Measurements from ENCODE around the gene PRKCZ.

Gene PRKCZ

DNA sequence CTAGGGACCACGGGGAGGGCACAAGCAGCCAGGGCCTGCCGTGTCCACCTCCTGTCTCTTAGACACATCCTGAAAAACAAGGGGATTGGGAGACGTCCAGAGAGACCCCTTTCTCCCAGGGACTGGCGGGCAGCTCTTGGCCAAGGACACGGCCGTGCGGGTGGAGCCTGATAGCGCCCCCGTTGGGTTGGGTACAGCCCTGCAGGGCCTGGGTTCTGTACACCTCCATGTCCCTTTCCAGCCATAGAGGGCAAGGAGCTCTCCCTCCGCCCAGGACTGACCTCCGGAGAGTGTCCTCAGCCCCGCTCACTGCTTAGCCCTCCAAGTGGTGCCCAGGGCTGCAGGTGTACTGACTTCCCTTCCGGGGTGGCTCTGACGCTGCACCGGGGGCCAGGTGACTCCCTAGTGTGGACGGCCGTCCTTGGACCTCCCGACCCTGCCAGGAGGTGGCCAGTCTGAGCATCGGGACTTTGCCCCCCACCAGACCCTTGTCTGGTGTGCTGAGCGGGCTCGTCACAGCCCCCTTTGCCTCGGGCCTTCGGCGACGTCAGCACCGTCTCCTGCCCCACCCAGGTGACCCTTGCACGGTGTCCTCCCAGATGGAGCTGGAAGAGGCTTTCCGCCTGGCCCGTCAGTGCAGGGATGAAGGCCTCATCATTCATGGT is 5.8 kb downstream of the PRKCZ start:
- no peak overlapping the region for H3K27ac ChIP-seq (replicated peaks; ENCODE audit: low read length)
- no peak overlapping the region for H3K4me2 ChIP-seq (ENCODE audit: insufficient read depth, low read length, poor library complexity, severe bottlenecking)
- no peak overlapping the region for H3K4me3 ChIP-seq (ENCODE audit: low read length in 2 of 2)
- no peak overlapping the region for H3K18ac ChIP-seq (ENCODE audit: low read length)
- no CpG with 5 or more reads among the region's 29 CpGs for WGBS, 2 donors (ENCODE audit: extremely low coverage in 2 of 2, insufficient read length in 2 of 2, insufficient replicate concordance in 1 of 2)
- H2BK120ac ChIP-seq (ENCODE audit: low read depth, low read length) = no peak overlapping the region
- no peak overlapping the region for H3K9ac ChIP-seq (ENCODE audit: low read depth, low read length, poor library complexity)
- no peak overlapping the region for H2AFZ ChIP-seq (ENCODE audit: low read length)
- no peak overlapping the region for H2AK5ac ChIP-seq (ENCODE audit: low read depth, low read length)
- no peaks in the 10 kb centered on the region for H3K9me3 ChIP-seq (replicated peaks in 1 of 2; ENCODE audit: control insufficient read depth in 2 of 2, insufficient read depth in 1 of 2, low read depth in 1 of 2, low read length in 2 of 2)
- no peak overlapping the region for H2BK5ac ChIP-seq (ENCODE audit: low read length)
- H3K27me3 ChIP-seq (ENCODE audit: control insufficient read depth in 3 of 3, insufficient read depth in 3 of 3, low read depth in 1 of 3, low read length in 3 of 3) = peaks cover 0 to 41% (median 5%) of the 10 kb centered on the region in 3 experiments
- H3K23ac ChIP-seq (ENCODE audit: low read depth, low read length, poor library complexity) = peak overlapping the region; percentile 65
- DNase-seq (ENCODE audit: low spot score) = no peak
- H3K79me1 ChIP-seq (ENCODE audit: low read depth, low read length) = peaks cover 13% of the 10 kb centered on the region
- H3K36me3 ChIP-seq (replicated peaks in 1 of 2; ENCODE audit: control insufficient read depth in 2 of 2, insufficient read depth in 2 of 2, low read length in 2 of 2) = peaks cover 0 to 8% of the 10 kb centered on the region in 2 donors
- no peak overlapping the region for H2BK12ac ChIP-seq (ENCODE audit: low read length)
- H2BK15ac ChIP-seq (ENCODE audit: low read length) = no peak overlapping the region
- peaks cover 0 to 2% of the 10 kb centered on the region in 2 donors for H3K4me1 ChIP-seq (ENCODE audit: control insufficient read depth in 2 of 2, insufficient read depth in 1 of 2, low read depth in 1 of 2, low read length in 2 of 2)
- peak overlapping the region; percentile 17 for H4K8ac ChIP-seq (ENCODE audit: low read depth, low read length)
- H3K14ac ChIP-seq (ENCODE audit: low read length) = no peak overlapping the region
- H4K91ac ChIP-seq (ENCODE audit: low read depth, low read length, poor library complexity) = no peak overlapping the region
- H3K4ac ChIP-seq (ENCODE audit: low read length) = no peak overlapping the region

- H3K18ac ChIP-seq (ENCODE audit: low read length) = no peak overlapping the region
- no peak overlapping the region for H3K23ac ChIP-seq (ENCODE audit: low read depth, low read length, poor library complexity)
- H3K9me3 ChIP-seq (replicated peaks in 1 of 2; ENCODE audit: control insufficient read depth in 2 of 2, insufficient read depth in 1 of 2, low read depth in 1 of 2, low read length in 2 of 2) = no peaks in the 10 kb centered on the region
- no peak overlapping the region for H2BK12ac ChIP-seq (ENCODE audit: low read length)
- no peak overlapping the region for H3K27ac ChIP-seq (replicated peaks; ENCODE audit: low read length)
- peaks cover 0 to 31% (median 0%) of the 10 kb centered on the region in 3 experiments for H3K27me3 ChIP-seq (ENCODE audit: control insufficient read depth in 3 of 3, insufficient read depth in 3 of 3, low read depth in 1 of 3, low read length in 3 of 3)
- no peak overlapping the region for H4K91ac ChIP-seq (ENCODE audit: low read depth, low read length, poor library complexity)
- no peak overlapping the region for H2BK120ac ChIP-seq (ENCODE audit: low read depth, low read length)
- H2BK5ac ChIP-seq (ENCODE audit: low read length) = no peak overlapping the region
- no peak overlapping the region for H3K4me2 ChIP-seq (ENCODE audit: insufficient read depth, low read length, poor library complexity, severe bottlenecking)
- H3K4me1 ChIP-seq (ENCODE audit: control insufficient read depth in 2 of 2, insufficient read depth in 1 of 2, low read depth in 1 of 2, low read length in 2 of 2) = peaks cover 0 to 2% of the 10 kb centered on the region in 2 donors
- peak overlapping the region in 1 of 2 donors; percentile 38 for H3K4me3 ChIP-seq (ENCODE audit: low read length in 2 of 2)
- H4K8ac ChIP-seq (ENCODE audit: low read depth, low read length) = no peak overlapping the region
- WGBS, 2 donors (ENCODE audit: extremely low coverage in 2 of 2, insufficient read length in 2 of 2, insufficient replicate concordance in 1 of 2) = no CpG with 5 or more reads among the region's 25 CpGs
- H3K36me3 ChIP-seq (replicated peaks in 1 of 2; ENCODE audit: control insufficient read depth in 2 of 2, insufficient read depth in 2 of 2, low read length in 2 of 2) = peaks cover 0 to 9% of the 10 kb centered on the region in 2 donors
- no peak overlapping the region for H3K4ac ChIP-seq (ENCODE audit: low read length)
- DNase-seq (ENCODE audit: low spot score) = no peak
- H2AK5ac ChIP-seq (ENCODE audit: low read depth, low read length) = no peak overlapping the region
- H3K14ac ChIP-seq (ENCODE audit: low read length) = no peak overlapping the region
- no peak overlapping the region for H2BK15ac ChIP-seq (ENCODE audit: low read length)
- no peak overlapping the region for H3K9ac ChIP-seq (ENCODE audit: low read depth, low read length, poor library complexity)
- peaks cover 9% of the 10 kb centered on the region for H3K79me1 ChIP-seq (ENCODE audit: low read depth, low read length)
- no peak overlapping the region for H2AFZ ChIP-seq (ENCODE audit: low read length)
These were observed 6.9 kb downstream of the PRKCZ start for GRCh38 chr1:2056955-2057590.

DNA sequence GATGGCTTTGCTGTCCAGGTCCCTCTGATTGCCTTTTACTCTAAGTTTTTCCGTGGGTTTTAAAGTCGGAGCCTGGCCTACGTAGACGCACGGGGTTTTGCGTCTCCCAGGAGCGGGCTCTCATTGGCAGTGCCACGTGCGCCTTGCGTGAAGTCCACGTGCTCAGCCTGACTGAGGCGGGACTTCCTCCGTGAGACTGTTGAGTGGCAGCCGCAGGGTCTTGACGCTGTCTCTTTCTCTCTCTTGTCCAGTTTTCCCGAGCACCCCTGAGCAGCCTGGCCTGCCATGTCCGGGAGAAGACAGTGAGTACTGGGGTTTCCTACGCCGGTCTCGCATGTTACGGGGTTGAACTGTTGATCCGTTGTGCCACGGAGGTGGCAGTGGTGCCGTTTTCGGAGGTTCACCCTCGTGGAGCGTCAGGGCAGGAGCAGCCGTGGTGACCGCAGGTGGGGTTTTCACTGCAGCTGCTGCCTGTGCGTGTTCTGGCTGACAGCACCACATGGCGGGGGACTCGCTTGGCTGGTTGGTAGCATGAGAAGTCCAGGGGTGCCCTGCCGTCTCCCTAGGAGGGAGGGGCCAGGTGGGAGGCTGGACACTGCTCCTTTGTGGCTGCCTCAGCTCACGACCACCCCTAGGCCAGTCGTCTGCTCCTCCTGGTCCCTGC is 9.2 kb downstream of the PRKCZ start:
- no peak overlapping the region for H3K4me3 ChIP-seq (ENCODE audit: low read length in 2 of 2)
- no CpG with 5 or more reads among the region's 35 CpGs for WGBS, 2 donors (ENCODE audit: extremely low coverage in 2 of 2, insufficient read length in 2 of 2, insufficient replicate concordance in 1 of 2)
- no peak overlapping the region for H3K27ac ChIP-seq (replicated peaks; ENCODE audit: low read length)

GRCh38 chr1:2060072-2060471 is 9.9 kb downstream of the PRKCZ start:
- Histone ChIP-seq H3K14ac (ENCODE audit: low read length) (no peak overlapping the region), H3K4me1 (ENCODE audit: control insufficient read depth in 2 of 2, insufficient read depth in 1 of 2, low read depth in 1 of 2, low read length in 2 of 2) (no peaks in the 10 kb centered on the region), H3K9ac (ENCODE audit: low read depth, low read length, poor library complexity) (no peak overlapping the region), H2BK5ac (ENCODE audit: low read length) (peak overlapping the region; percentile 53), H3K79me1 (ENCODE audit: low read depth, low read length) (peaks cover 5% of the 10 kb centered on the region), H4K91ac (ENCODE audit: low read depth, low read length, poor library complexity) (no peak overlapping the region), H3K18ac (ENCODE audit: low read length) (no peak overlapping the region), H3K36me3 (replicated peaks in 1 of 2; ENCODE audit: control insufficient read depth in 2 of 2, insufficient read depth in 2 of 2, low read length in 2 of 2) (peaks cover 0 to 9% of the 10 kb centered on the region in 2 donors), H4K8ac (ENCODE audit: low read depth, low read length) (peak overlapping the region; percentile 17), H3K4ac (ENCODE audit: low read length) (no peak overlapping the region), H3K27ac (replicated peaks; ENCODE audit: low read length) (no peak overlapping the region), H2AK5ac (ENCODE audit: low read depth, low read length) (no peak overlapping the region), H3K4me3 (ENCODE audit: low read length in 2 of 2) (no peak overlapping the region), H2BK120ac (ENCODE audit: low read depth, low read length) (no peak overlapping the region), H2AFZ (ENCODE audit: low read length) (no peak overlapping the region), H2BK12ac (ENCODE audit: low read length) (no peak overlapping the region), H3K9me3 (replicated peaks in 1 of 2; ENCODE audit: control insufficient read depth in 2 of 2, insufficient read depth in 1 of 2, low read depth in 1 of 2, low read length in 2 of 2) (peaks cover 3 to 8% of the 10 kb centered on the region in 2 donors), H3K4me2 (ENCODE audit: insufficient read depth, low read length, poor library complexity, severe bottlenecking) (no peak overlapping the region), H3K23ac (ENCODE audit: low read depth, low read length, poor library complexity) (peak overlapping the region; percentile 80), H3K27me3 (ENCODE audit: control insufficient read depth in 3 of 3, insufficient read depth in 3 of 3, low read depth in 1 of 3, low read length in 3 of 3) (peaks cover 0 to 13% (median 0%) of the 10 kb centered on the region in 3 experiments), H2BK15ac (ENCODE audit: low read length) (no peak overlapping the region)
- DNase-seq (ENCODE audit: low spot score) = no peak
- no CpG with 5 or more reads among the region's 15 CpGs for WGBS, 2 donors (ENCODE audit: extremely low coverage in 2 of 2, insufficient read length in 2 of 2, insufficient replicate concordance in 1 of 2)

More for the DNA sequence above, 9.2 kb downstream of the PRKCZ start:
- Histone ChIP-seq H3K14ac (ENCODE audit: low read length) (no peak overlapping the region), H3K79me1 (ENCODE audit: low read depth, low read length) (peaks cover 5% of the 10 kb centered on the region), H4K91ac (ENCODE audit: low read depth, low read length, poor library complexity) (no peak overlapping the region), H2BK5ac (ENCODE audit: low read length) (peak overlapping the region; percentile 53), H2BK15ac (ENCODE audit: low read length) (no peak overlapping the region), H3K9ac (ENCODE audit: low read depth, low read length, poor library complexity) (peak overlapping the region; percentile 50), H3K4me2 (ENCODE audit: insufficient read depth, low read length, poor library complexity, severe bottlenecking) (no peak overlapping the region), H3K27me3 (ENCODE audit: control insufficient read depth in 3 of 3, insufficient read depth in 3 of 3, low read depth in 1 of 3, low read length in 3 of 3) (peaks cover 0 to 13% (median 0%) of the 10 kb centered on the region in 3 experiments), H2BK120ac (ENCODE audit: low read depth, low read length) (no peak overlapping the region), H2BK12ac (ENCODE audit: low read length) (no peak overlapping the region), H3K4me1 (ENCODE audit: control insufficient read depth in 2 of 2, insufficient read depth in 1 of 2, low read depth in 1 of 2, low read length in 2 of 2) (no peaks in the 10 kb centered on the region), H3K18ac (ENCODE audit: low read length) (no peak overlapping the region), H2AK5ac (ENCODE audit: low read depth, low read length) (no peak overlapping the region), H4K8ac (ENCODE audit: low read depth, low read length) (no peak overlapping the region), H3K9me3 (replicated peaks in 1 of 2; ENCODE audit: control insufficient read depth in 2 of 2, insufficient read depth in 1 of 2, low read depth in 1 of 2, low read length in 2 of 2) (peaks cover under 1 to 4% of the 10 kb centered on the region in 2 donors), H3K36me3 (replicated peaks in 1 of 2; ENCODE audit: control insufficient read depth in 2 of 2, insufficient read depth in 2 of 2, low read length in 2 of 2) (peaks cover 0 to 9% of the 10 kb centered on the region in 2 donors), H2AFZ (ENCODE audit: low read length) (no peak overlapping the region), H3K4ac (ENCODE audit: low read length) (no peak overlapping the region), H3K23ac (ENCODE audit: low read depth, low read length, poor library complexity) (peak overlapping the region; percentile 80)
- DNase-seq (ENCODE audit: low spot score) = no peak

All from neuronal stem cell (in vitro differentiated cells).